CD14-positive monocyte (primary cell): ENCODE data around the gene OR10V1. TPM values are rescaled to one million over a fixed set of nuclear protein-coding genes. Genes with fewer than 3 reads are reported as not detected.

Experiments used
- DNase-seq, 3 donors: peaks; one replicate each; pipeline ENCODE4 v3.0.0-alpha.2; 2011 to 2022
- H2AFZ ChIP-seq: 2 replicates; pipeline ENCODE4 v1.6.0; 2012; ENCODE audit warnings: mild to moderate bottlenecking, low read depth, low read length, inconsistent platforms; ENCODE audit not compliant: insufficient read depth, poor library complexity, severe bottlenecking
- H3K27ac ChIP-seq, 2 donors: 1 replicate in 1 of 2; 2 replicates in 1 of 2; pipeline ENCODE4 v1.5.1; 2012 to 2013; ENCODE audit warnings: low read length in 2 of 2, control low read depth in 1 of 2, inconsistent platforms in 1 of 2, low read depth in 1 of 2, mild to moderate bottlenecking in 1 of 2
- H3K27me3 ChIP-seq, 2 donors: one replicate each; pipeline versions ENCODE4 v1.6.0 to v1.6.1; 2011 to 2013; ENCODE audit warnings: low read length in 2 of 2; ENCODE audit not compliant: control insufficient read depth in 2 of 2, insufficient read depth in 2 of 2
- H3K36me3 ChIP-seq, 2 donors: replicated peaks in 1 of 2; 1 replicate in 1 of 2; 2 replicates in 1 of 2; pipeline versions ENCODE4 v1.5.1 to v1.6.1; 2012 to 2013; ENCODE audit warnings: low read length in 2 of 2, control low read depth in 1 of 2, inconsistent platforms in 1 of 2, mild to moderate bottlenecking in 1 of 2; ENCODE audit not compliant: insufficient read depth in 2 of 2, control insufficient read depth in 1 of 2
- H3K4me1 ChIP-seq, 2 donors: 1 replicate in 1 of 2; 2 replicates in 1 of 2; pipeline versions ENCODE4 v1.5.1 to v1.6.1; 2012 to 2013; ENCODE audit warnings: low read length in 2 of 2, control low read depth in 1 of 2, inconsistent platforms in 1 of 2, mild to moderate bottlenecking in 1 of 2, moderate library complexity in 1 of 2; ENCODE audit not compliant: insufficient read depth in 2 of 2, control insufficient read depth in 1 of 2
- H3K4me2 ChIP-seq: replicated peaks from 2 replicates; pipeline ENCODE3; 2012; ENCODE audit warnings: low read length, moderate library complexity, mild to moderate bottlenecking; ENCODE audit not compliant: poor library complexity, severe bottlenecking; ENCODE audit errors: extremely low read depth
- H3K4me3 ChIP-seq, 3 experiments: fragments of 200-600 bp in 1 of 3; sonication (generic) in 1 of 3; replicated peaks in 1 of 3; 1 replicate in 2 of 3; 2 replicates in 1 of 3; pipeline ENCODE4 v1.5.1; 2011 to 2013; ENCODE audit warnings: low read length in 3 of 3, mild to moderate bottlenecking in 3 of 3, control low read depth in 2 of 3, low read depth in 2 of 3, inconsistent platforms in 1 of 3, moderate library complexity in 1 of 3
- H3K79me2 ChIP-seq: 2 replicates; pipeline ENCODE4 v1.6.0; 2012; ENCODE audit warnings: mild to moderate bottlenecking, control low read depth, inconsistent platforms, low read length, moderate library complexity; ENCODE audit not compliant: insufficient read depth
- H3K9ac ChIP-seq: 2 replicates; pipeline ENCODE4 v1.6.0; 2017; ENCODE audit warnings: low read length, mild to moderate bottlenecking; ENCODE audit not compliant: insufficient read depth, poor library complexity, severe bottlenecking
- H3K9me3 ChIP-seq, 2 donors: replicated peaks in 1 of 2; 1 replicate in 1 of 2; 2 replicates in 1 of 2; pipeline versions ENCODE4 v1.5.1 to v1.6.1; 2012 to 2013; ENCODE audit warnings: low read length in 2 of 2, control low read depth in 1 of 2; ENCODE audit not compliant: control insufficient read depth in 1 of 2, insufficient read depth in 1 of 2
- H4K20me1 ChIP-seq: 2 replicates; pipeline ENCODE4 v1.6.0; 2012; ENCODE audit warnings: mild to moderate bottlenecking, low read length, control low read depth, moderate library complexity; ENCODE audit not compliant: insufficient read depth
- H3K27ac Mint-ChIP-seq, 7 donors: one replicate each; pipeline ENCODE4 v1.8.0; 2020; ENCODE audit warnings: mild to moderate bottlenecking in 7 of 7, mixed read lengths in 7 of 7, moderate library complexity in 6 of 7, inconsistent platforms in 2 of 7
- H3K27me3 Mint-ChIP-seq, 3 donors: one replicate each; pipeline ENCODE4 v1.8.0; 2021 to 2022; ENCODE audit warnings: low read depth in 3 of 3, mild to moderate bottlenecking in 3 of 3, mixed read lengths in 3 of 3, moderate library complexity in 3 of 3, inconsistent platforms in 1 of 3
- H3K36me3 Mint-ChIP-seq, 2 donors: one replicate each; pipeline ENCODE4 v1.8.0; 2020; ENCODE audit warnings: mixed read lengths in 2 of 2, inconsistent platforms in 1 of 2, mild to moderate bottlenecking in 1 of 2
- H3K4me1 Mint-ChIP-seq: one replicate; pipeline ENCODE4 v1.8.0; 2020; ENCODE audit warnings: mild to moderate bottlenecking, mixed read lengths
- H3K4me3 Mint-ChIP-seq, 2 donors: one replicate each; pipeline ENCODE4 v1.8.0; 2020; ENCODE audit warnings: mild to moderate bottlenecking in 2 of 2, mixed read lengths in 2 of 2, moderate library complexity in 1 of 2
- H3K9me3 Mint-ChIP-seq, 7 donors: one replicate each; pipeline ENCODE4 v1.8.0; 2020 to 2022; ENCODE audit warnings: mixed read lengths in 7 of 7, mild to moderate bottlenecking in 6 of 7, moderate library complexity in 6 of 7, inconsistent platforms in 2 of 7
- WGBS: methylation state at CpG from one replicate; pipeline ENCODE4 v1.1.5; 2013; ENCODE audit warnings: missing lambda C conversion rate; ENCODE audit not compliant: insufficient coverage; 5-methylcytosine and 5-hydroxymethylcytosine counted together
- intact Hi-C, 2 donors: fragments of 100-400 bp; cut with micrococcal nuclease; formaldehyde crosslinking; loops; one replicate each; pipeline versions ENCODE4 v1.15.0 to v1.15.1; 2023
- polyA plus RNA-seq, 3 donors: library from polyadenylated mRNA; depleted of rRNA in 1 of 3; unstranded in 2 of 3; stranded (reverse) in 1 of 3; fragments of 300-500 nt in 2 of 3; fragments of >200 nt in 1 of 3; fragmentation: Illumina TruSeq in 2 of 3; gene quantifications; 1 replicate in 2 of 3; 2 replicates in 1 of 3; pipeline ENCODE4 v1.2.3, GENCODE V29; 2012 to 2021
- TF ChIP-seq, protein P1 (sequence below): fragments of 200-600 bp; IDR thresholded peaks from one replicate; pipeline ENCODE4 v1.8.0; 2022; ENCODE audit warnings: antibody characterized with exemption, mild to moderate bottlenecking

The OR10V1 gene
- polyA plus RNA-seq, 3 donors = not detected

DNA sequence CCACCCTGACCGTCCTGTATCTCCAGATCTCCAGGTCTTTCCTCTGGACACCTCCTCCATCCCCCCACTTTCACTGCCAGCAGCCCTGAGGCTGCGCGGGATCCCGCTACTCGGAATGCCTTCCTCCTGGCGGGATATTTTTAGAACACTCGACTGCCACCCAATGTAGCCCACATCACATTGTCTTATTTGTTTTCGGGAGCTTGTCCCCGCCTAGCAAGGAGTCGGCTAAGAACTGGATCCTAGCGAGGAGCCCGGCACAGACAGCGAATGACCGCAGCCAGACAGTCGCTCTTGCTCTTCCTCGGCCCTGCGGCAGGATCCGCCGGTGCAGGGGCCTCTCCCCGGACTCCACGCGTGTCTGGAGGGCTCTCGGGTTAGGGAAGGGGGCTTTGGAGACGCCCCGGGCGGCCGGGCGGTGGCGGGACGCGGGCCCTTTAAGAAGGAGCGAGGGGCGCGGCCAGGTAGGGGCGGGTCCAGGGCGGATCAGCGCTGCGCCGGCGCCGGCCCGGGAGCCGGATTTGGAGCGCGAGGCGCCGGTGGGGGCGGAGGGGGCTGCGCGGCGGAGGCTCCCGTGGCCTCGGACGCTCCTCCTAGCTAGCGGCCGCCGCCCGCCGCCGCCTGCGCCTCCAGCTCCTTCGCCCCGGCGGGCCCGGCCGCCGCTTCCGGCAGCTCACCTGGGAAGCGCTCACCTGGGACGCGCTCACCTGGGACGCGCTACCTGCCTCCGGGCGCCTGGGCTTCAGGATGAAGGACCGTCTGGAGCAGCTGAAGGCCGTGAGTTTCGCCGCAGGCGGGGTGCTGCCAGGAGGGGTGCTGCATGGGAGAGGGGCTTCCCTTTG is 41.4 kb upstream of the OR10V1 start, which contains the start of gene STX3:
Gene STX3, plus strand, starts transcription at position 518 of the 842 bp plus-strand sequence. Its CDS starts 230 bp downstream, at position 748.
- peak within 1 kb of the TSS; percentile 99 for H3K4me2 ChIP-seq
- Mint-ChIP-seq H3K4me1 (peaks cover 43% of the 10 kb centered on the region), H3K9me3 (no peaks in the 10 kb centered on the region), H3K4me3 (peak within 1 kb of the TSS; percentile 99), H3K27ac (peak within 1 kb of the TSS; percentile 90 to 95 (median 92)), H3K27me3 (peaks cover 0 to 3% (median 0%) of the 10 kb centered on the region in 3 donors), H3K36me3 (peaks cover 20 to 35% of the 10 kb centered on the region in 2 donors)
- H3K9me3 ChIP-seq = no peaks in the 10 kb centered on the region
- peaks cover 31 to 38% of the 10 kb centered on the region in 2 donors for H3K4me1 ChIP-seq
- peak within 1 kb of the TSS; percentile 99 for H2AFZ ChIP-seq
- TF ChIP-seq, protein P1, sequence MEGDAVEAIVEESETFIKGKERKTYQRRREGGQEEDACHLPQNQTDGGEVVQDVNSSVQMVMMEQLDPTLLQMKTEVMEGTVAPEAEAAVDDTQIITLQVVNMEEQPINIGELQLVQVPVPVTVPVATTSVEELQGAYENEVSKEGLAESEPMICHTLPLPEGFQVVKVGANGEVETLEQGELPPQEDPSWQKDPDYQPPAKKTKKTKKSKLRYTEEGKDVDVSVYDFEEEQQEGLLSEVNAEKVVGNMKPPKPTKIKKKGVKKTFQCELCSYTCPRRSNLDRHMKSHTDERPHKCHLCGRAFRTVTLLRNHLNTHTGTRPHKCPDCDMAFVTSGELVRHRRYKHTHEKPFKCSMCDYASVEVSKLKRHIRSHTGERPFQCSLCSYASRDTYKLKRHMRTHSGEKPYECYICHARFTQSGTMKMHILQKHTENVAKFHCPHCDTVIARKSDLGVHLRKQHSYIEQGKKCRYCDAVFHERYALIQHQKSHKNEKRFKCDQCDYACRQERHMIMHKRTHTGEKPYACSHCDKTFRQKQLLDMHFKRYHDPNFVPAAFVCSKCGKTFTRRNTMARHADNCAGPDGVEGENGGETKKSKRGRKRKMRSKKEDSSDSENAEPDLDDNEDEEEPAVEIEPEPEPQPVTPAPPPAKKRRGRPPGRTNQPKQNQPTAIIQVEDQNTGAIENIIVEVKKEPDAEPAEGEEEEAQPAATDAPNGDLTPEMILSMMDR = no peak
- intact Hi-C loops = loop anchor here (2.0 to 10.0 kb wide), 3 partner anchors 16 to 90 kb away; partner anchors contain the start of gene PATL1 (in 2 of the 2)
- H3K27me3 ChIP-seq = no peaks in the 10 kb centered on the region
- peak within 1 kb of the TSS; percentile 91 for H3K9ac ChIP-seq
- peaks cover 0 to 19% of the 10 kb centered on the region in 2 donors for H3K36me3 ChIP-seq
- WGBS = under 1% methylated on average over 79 of the region's 80 CpGs
- peak within 1 kb of the TSS; percentile 63 to 94 (median 82) for H3K4me3 ChIP-seq
- H3K79me2 ChIP-seq = peaks cover 47% of the 10 kb centered on the region
- H3K27ac ChIP-seq = peak within 1 kb of the TSS; percentile 77 to 87
- peaks cover 44% of the 10 kb centered on the region for H4K20me1 ChIP-seq
- DNase-seq = peak in 2 of 3 donors; percentile 20 to 39

DNA sequence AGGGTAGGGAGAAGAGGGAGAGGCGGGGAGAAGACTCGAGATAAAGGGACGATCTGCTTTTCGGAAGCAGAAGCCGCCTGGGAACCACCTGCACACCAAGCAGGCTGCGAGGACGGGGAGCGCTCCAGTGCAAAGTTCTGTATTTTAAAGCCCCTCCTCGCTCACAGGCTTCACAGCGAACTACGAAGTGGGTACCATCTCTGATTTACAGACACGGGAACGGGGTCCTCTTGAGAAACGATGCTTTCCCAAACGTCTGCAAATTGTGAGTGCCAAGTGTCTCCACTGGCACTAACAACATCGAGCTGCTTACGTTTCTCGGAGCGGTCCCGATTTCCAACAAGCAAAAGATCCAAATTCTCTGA is 40.8 kb upstream of the OR10V1 start:
- DNase-seq = peak in 1 of 3 donors; percentile 50
- 0% methylated on average over 19 of the region's 20 CpGs for whole genome bisulfite sequencing
- H3K4me3 Mint-ChIP-seq = peak overlapping the region; percentile 99

More for the DNA sequence above, 40.8 kb upstream of the OR10V1 start:
- intact Hi-C loops = loop anchor here (2.0 to 10.0 kb wide), 3 partner anchors 16 to 90 kb away; partner anchors contain the start of gene PATL1 (in 2 of the 2)
- peak overlapping the region; percentile 99 for H3K4me2 ChIP-seq
- H3K4me3 ChIP-seq = peak overlapping the region; percentile 63 to 94 (median 82)
- H3K9me3 ChIP-seq = no peaks in the 10 kb centered on the region
- peak overlapping the region; percentile 99 for H2AFZ ChIP-seq
- TF ChIP-seq, protein P1 = no peak
- no peaks in the 10 kb centered on the region for H3K27me3 ChIP-seq
- H3K9ac ChIP-seq = peak overlapping the region; percentile 91
- Mint-ChIP-seq H3K4me1 (peaks cover 41% of the 10 kb centered on the region), H3K36me3 (peaks cover 15 to 31% of the 10 kb centered on the region in 2 donors), H3K9me3 (no peaks in the 10 kb centered on the region), H3K27ac (peak overlapping the region; percentile 76 to 92 (median 90)), H3K27me3 (peaks cover 0 to 3% (median 0%) of the 10 kb centered on the region in 3 donors)
- H3K27ac ChIP-seq = peak overlapping the region; percentile 77 to 87
- H3K79me2 ChIP-seq = peaks cover 41% of the 10 kb centered on the region
- peaks cover 38% of the 10 kb centered on the region for H4K20me1 ChIP-seq
- H3K4me1 ChIP-seq = peaks cover 31 to 38% of the 10 kb centered on the region in 2 donors
- H3K36me3 ChIP-seq = peaks cover 0 to 15% of the 10 kb centered on the region in 2 donors
